Cardiac fibroblast (primary cell): Measurements from ENCODE around the gene NNT.
"Not testable (repeated sequence)": the region's sequence is repeated elsewhere in the genome, so short reads cannot be mapped to it uniquely, and the experiment has no call there.

Experiments
- DNase-seq, 2 donors: peaks; one replicate each; pipeline versions ENCODE4 v3.0.0 to v3.0.0-alpha.2; 2010; ENCODE audit warnings: low read depth in 2 of 2
- H3K4me3 ChIP-seq, 2 donors: replicated peaks in 1 of 2; 1 replicate in 1 of 2; 2 replicates in 1 of 2; pipeline ENCODE4 v1.5.1; 2011; ENCODE audit warnings: low read depth in 2 of 2, low read length in 2 of 2, mild to moderate bottlenecking in 2 of 2, moderate library complexity in 1 of 2
- TF ChIP-seq, protein P1 (sequence below): IDR thresholded peaks from one replicate; pipeline ENCODE4 v1.5.1; 2011; ENCODE audit warnings: low read depth, mild to moderate bottlenecking, low read length, inconsistent platforms

The NNT gene

GRCh38 chr5:43711496-43711895 is 108.5 kb downstream of the NNT start:
- no peak overlapping the region for H3K4me3 ChIP-seq
- TF ChIP-seq, protein P1, sequence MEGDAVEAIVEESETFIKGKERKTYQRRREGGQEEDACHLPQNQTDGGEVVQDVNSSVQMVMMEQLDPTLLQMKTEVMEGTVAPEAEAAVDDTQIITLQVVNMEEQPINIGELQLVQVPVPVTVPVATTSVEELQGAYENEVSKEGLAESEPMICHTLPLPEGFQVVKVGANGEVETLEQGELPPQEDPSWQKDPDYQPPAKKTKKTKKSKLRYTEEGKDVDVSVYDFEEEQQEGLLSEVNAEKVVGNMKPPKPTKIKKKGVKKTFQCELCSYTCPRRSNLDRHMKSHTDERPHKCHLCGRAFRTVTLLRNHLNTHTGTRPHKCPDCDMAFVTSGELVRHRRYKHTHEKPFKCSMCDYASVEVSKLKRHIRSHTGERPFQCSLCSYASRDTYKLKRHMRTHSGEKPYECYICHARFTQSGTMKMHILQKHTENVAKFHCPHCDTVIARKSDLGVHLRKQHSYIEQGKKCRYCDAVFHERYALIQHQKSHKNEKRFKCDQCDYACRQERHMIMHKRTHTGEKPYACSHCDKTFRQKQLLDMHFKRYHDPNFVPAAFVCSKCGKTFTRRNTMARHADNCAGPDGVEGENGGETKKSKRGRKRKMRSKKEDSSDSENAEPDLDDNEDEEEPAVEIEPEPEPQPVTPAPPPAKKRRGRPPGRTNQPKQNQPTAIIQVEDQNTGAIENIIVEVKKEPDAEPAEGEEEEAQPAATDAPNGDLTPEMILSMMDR, result no peak
- peak; percentile 46 to 85 for DNase-seq

- no peak overlapping the region for H3K4me3 ChIP-seq
- TF ChIP-seq, protein P1, result no peak
- no peak for DNase-seq
Measured at GRCh38 chr5:43712081-43712480, 109.1 kb downstream of the NNT start.

- not testable (repeated sequence) for H3K4me3 ChIP-seq
Measured at GRCh38 chr5:43719783-43720182, 116.8 kb downstream of the NNT start.

DNA sequence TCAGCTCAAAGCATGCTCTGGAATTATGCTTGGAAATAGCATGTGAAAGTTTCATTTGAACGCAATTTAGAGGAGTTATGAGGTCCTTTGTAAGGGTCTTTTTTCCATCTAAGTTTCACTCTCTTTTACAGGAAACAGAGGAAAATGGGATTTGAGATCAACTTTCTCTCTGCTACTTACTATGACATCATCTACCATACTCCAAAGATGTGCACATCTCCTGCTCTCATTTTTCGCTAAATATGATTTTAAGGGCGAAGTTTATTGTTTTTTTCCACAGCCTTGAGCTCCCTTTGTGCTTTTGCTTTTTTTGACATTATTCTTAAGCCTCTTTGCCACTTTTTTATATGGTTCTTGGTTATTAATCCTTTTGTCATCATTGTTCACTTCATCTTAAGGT is 125.6 kb downstream of the NNT start:
- no peak for DNase-seq
- TF ChIP-seq, protein P1, result no peak
- no peak overlapping the region for H3K4me3 ChIP-seq

More at GRCh38 chr5:43719783-43720182, 116.8 kb downstream of the NNT start:
- DNase-seq, result not testable (repeated sequence)

- peak; percentile 68 to 71 for DNase-seq
- TF ChIP-seq, protein P1, result peak; percentile 38
- no peak overlapping the region for H3K4me3 ChIP-seq
Measured at GRCh38 chr5:43729846-43730478, 127.0 kb downstream of the NNT start.

DNA sequence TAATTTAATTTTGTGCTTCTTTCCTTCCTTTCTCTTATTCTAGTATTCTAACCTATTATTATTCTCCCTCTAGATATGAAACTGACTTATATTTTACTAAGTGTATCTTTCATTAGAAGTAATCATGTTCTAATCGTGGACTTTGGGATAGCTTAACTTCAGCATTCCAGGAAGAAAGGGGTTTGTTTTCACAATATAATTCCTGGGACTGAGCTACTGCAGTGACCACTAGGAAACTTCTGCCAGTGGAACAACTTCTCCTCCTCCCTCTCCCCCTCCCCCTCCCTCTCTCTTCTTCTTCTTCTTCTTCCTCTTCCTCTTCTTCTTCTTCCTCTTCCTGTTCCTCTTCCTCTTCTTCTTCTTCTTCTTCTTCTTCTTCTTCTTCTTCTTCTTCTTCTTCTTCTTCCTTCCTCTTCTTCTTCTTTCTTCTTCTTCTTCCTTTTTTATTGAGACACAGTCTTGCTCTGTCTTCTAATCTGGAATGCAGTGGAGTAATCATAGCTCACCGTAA is 127.9 kb downstream of the NNT start:
- DNase-seq, result peak; percentile 9 to 31
- no peak overlapping the region for H3K4me3 ChIP-seq
- TF ChIP-seq, protein P1, result no peak

DNA sequence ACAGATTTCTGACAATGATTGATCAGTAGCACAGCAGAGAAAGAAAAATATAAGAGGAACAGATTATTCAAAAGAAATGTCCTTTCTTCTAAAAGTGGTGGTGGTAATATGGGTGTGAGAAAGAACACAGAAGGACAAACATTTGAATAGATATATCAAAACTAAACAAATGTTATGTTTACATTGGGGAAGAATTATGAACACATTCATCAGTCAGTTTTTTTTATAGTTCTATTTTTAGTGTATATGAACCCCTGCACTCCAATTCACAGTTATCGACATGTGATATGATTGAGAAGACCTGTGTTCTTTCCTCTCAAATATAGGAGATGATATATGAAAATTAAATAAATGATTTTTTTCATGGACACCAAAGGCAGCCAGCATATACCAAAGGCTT is 128.6 kb downstream of the NNT start:
- DNase-seq, result no peak
- TF ChIP-seq, protein P1, result no peak
- H3K4me3 ChIP-seq, result no peak overlapping the region

- DNase-seq, H3K4me3 ChIP-seq: not testable (repeated sequence)
Measured at GRCh38 chr5:43745923-43746548, 143.1 kb downstream of the NNT start.
